ENCODE data around the gene IL17F. TPM values are rescaled to one million over a fixed set of nuclear protein-coding genes. Genes with fewer than 3 reads are reported as not detected.

Gene IL17F
- not detected in 5 replicates for total RNA-seq (2022; extraction: Qiagen RNA extraction)

GRCh38 chr6:52244400-52244799 is at the start of gene IL17F:
Gene IL17F (minus strand): TSS chr6:52244500. CDS start chr6:52244429, 71 bp downstream.

DNA sequence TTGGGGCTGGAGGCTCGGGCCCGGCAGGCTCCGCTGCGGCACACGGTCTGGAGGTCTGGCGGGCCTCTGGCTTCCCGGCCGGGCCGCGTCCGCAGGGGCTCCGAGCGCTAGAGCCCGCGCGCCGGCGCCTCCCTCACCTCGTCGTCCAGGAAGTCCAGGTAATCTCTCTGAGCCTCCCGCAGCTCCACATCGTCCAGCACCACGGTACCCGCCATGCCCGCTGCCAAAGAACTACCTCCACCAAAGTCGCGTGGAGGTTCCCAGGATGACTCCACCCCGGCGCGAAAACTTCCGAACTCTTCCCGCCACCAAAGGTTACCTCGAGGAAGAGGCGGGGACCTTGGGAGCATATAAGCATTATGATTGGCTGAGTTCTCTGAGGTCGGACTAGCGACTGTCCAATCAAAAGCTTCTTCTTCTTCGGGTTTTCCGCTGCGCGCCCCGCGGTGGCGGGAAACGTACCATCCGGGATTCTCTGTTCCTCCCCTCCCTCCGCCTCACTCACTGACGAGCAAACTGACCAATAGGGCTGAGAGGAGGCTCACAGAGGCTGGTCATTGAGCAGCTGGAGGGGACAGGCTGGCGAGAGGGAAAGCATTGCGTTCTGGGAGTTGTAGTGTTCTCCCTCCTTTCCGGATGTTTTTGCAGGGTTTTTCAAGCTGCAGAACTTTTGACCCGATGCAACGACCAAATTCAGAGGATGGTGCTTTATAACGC is 40.3 kb upstream of the IL17F start, which contains the start of gene MCM3:
Gene MCM3 (minus strand): TSS at position 283 of the 717 bp plus-strand sequence. CDS start 68 bp downstream, at position 215.

Other genes with a start within 250 kb of the IL17F start
- gene PKHD1, start 156.9 kb downstream of the IL17F start, total RNA-seq (2022; extraction: Qiagen RNA extraction), result not detected in 5 replicates
- not detected in 5 replicates for gene IL17A, start 58.1 kb downstream of the IL17F start, total RNA-seq (2022; extraction: Qiagen RNA extraction)
- gene MCM3, start 40.2 kb upstream of the IL17F start, total RNA-seq (2022; extraction: Qiagen RNA extraction), result 72.9 to 84.0 TPM (median 83.2 TPM) in 5 replicates
- 0.76 to 1.1 TPM (median 0.98 TPM) in 5 replicates for gene PAQR8, start 117.7 kb upstream of the IL17F start, total RNA-seq (2022; extraction: Qiagen RNA extraction)
- gene EFHC1, start 175.8 kb upstream of the IL17F start, total RNA-seq (2022; extraction: Qiagen RNA extraction), result 11.4 to 13.9 TPM (median 11.6 TPM) in 5 replicates